GM21737 (cell line): ENCODE data around the gene FOXA3.
A peak's percentile ranks its signal among the peaks of the same experiment; 100 is the strongest.

Experiments used
- ATAC-seq: cut with Tn5 transposase; IDR thresholded peaks from one replicate; pipeline ENCODE4 v1.9.1; 2021; ENCODE audit warnings: mild to moderate bottlenecking, moderate library complexity; ENCODE audit not compliant: unreplicated experiment

Gene FOXA3

GRCh38 chr19:45863840-45864628 is at the start of gene FOXA3:
FOXA3 (plus strand) TSS chr19:45864326; CDS start chr19:45864457, 131 bp downstream.
- ATAC-seq = peak; percentile 40

DNA sequence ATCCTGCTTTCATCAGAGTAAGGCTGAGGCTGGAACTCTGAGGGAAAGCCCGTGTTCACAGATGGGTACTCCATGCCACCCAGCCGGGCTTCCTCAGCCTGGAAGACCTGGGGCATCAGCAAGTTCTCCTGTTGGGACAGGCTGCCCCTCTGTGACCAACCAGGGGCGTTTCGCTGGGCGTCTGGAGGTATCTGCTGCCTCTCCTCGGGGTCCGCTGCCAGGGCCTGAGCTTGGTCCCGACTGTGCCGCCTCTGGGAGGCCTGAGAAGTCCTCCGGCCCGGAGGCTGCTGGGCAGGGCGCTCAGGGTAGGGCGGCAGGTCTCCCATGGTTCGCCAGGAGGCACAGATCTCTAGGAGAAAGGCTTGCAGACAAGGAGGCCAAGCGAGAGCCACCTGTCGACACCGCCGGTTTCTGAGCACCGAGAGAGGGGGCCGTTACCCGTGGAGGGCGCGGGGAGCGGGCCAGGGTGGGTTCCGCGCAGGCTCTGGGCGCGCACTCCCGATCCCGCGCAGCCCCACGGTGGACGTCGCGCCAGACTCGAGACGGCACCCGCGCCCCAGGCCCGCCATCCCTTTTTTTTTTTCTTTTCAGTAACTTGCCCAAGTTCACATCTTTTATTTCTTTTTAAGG is 49.2 kb upstream of the FOXA3 start, which contains the start of gene RSPH6A:
Gene RSPH6A, minus strand, starts transcription at position 458 of the 630 bp plus-strand sequence. Its CDS starts 132 bp downstream, at position 326.
- ATAC-seq = no peak

DNA sequence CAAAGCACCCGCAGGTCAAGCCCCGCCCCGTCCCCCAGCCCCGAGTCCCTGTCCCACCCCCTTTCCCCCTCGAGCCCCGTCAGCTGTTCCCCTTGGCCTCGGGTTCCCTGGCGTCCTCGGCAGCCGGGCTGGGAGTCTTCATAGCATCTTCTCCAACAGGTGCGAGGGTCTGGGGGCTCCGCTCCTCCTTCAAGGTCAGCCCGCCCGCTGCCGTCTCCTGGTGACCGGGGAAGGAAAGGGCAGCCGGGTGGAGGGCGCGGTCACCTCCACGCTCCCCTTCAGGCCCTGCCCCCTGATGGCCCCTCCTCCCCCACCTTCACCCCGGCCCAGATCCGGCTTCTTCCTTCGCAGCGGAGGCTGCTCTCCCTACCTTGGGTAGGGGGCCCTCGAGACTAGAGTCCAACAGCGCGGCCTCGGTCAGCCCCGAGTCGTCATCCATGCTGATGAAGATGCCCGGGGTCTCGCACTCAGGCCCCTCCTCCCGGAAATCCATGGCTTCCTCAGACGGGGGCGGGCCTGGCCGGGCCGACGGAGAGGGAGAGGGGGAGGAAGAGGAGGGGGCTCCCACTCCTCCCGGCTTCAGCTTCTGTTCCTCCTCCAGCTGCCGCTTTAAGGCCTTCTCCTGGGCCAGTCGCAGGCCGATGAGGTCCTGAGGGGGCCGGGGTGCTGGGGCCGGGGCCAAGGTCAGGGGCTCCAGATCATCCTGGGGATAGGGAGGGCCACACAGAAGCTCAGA is 48.5 kb upstream of the FOXA3 start:
- ATAC-seq = no peak

DNA sequence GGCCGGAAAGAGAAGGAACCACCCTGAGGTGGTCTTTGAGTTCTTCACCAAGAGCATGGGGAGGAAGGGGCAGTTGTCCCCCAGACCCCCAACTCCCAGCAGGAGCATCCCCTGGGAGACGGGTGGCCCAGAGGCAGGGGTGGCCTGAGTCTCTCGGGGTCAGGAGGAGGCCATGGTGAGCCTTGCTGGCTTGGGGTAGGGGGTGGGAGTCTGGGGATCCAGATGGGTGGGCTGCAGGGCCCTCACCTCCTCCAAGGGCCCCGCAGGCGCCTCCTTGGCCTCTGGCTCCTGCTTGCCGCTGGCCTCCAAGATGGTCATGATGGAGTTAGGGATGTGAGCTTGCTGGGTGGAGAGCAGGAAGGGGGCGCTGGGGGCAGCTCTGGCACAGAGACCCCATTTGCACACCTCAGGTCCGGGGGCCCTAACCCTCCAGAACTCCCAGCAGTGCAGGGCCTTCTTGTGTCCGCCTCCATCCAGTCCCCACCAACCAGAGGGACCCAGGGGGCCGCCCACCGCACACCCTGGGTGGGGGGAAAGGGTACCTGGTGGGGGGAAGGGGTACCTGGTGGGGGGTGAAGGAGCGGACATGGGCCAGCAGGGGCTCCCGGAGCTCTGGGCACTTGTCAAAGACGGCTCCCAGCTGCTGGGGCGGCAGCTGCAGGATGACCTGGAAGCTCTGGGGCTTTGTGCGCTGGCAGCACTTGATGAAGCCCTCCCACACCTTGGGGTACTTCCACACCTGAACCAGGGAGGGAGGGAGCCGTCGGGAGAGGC is 47.7 kb upstream of the FOXA3 start:
- no peak for ATAC-seq

DNA sequence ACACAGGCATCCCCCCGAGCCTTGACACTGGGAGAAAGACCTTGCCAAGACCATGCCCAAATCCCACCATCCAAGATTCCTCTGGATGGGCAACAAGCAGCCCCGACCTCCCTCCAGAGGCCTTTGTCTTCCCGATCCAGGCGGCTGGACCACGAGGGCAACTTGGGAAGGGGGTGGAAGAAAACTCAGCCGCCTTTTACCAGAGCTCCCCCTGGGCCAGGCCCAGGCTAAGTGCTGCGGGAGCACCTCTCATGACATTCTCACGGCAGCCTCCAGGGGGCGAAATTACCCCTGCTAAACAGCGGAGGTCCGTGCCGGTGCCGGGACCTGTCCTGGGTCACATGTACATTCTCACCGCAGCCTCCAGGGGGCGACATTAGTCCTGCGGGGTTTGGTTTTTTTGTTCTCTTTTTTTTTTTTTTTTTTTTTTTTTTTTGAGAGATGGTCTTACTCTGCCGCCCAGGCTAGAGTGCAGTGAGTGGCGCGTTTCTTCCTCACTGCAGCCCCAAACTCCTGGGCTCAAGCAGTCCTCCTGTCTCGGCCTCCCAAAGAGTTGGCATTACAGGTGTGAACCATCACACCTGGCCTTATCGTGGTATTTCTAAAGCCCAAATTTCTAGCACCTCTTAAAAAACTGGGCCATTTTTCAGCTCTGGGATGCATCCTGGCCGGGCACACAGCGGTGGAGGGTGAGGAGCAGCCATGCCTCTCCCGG is 47.0 kb upstream of the FOXA3 start:
- ATAC-seq = peak; percentile 83

GRCh38 chr19:45817725-45818301 is 46.3 kb upstream of the FOXA3 start:
- no peak for ATAC-seq

- ATAC-seq = no peak
Observed at GRCh38 chr19:45819769-45820168, 44.4 kb upstream of the FOXA3 start.

DNA sequence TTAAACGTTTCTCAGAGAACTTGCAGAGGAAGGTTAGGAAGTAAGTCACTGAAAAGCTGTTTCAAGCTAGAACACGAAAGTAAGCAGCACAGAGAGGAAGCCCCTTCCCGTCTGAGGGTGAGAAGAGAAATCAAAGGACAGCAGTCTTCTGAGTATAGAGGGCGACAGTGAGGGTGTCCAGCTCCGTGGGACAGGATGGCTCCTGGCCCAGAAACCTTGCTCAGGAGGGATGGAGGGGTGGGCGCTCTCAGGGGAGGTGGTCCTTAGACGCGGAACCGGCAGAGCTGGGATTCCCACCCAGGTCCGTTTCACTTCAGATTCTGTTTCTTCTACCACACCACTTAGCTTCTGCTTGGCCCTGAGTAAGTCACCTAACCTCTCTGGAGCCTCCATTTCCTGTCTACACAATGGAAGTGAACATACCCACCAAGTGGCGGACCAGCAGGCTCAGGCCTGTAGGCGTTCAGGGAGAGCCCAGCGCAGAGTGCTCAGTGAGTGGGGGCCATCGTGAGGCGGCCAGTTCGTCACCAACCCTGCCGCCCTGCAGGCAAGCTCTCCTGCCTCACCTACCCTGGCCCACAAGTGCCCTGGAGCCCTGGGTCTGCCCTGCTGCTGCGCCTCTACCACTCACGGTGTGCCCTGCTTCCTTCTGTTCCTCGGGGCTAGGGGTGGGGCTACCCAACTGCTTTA is 43.6 kb upstream of the FOXA3 start:
- ATAC-seq = no peak

DNA sequence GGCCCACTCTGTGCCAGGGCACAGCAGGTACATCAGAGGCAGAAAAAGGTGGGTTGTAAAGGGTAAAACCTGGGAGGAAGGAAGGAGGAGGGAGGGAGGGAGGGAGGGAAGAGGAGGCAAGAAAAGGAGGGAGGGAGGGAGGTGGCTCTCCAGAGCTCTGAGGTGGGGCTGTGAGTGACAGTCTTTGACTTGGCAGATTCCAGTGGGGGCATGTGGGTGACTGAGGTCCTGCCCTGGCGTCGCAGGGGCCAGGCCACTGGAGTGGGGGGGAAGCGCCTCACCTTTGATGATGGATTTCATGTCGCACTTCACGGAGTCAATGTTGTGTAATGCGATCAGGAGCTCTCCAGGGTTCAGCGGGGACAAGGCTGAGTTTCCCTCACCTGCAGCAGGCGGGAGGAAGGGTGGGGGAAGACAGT is 43.0 kb upstream of the FOXA3 start:
- no peak for ATAC-seq

DNA sequence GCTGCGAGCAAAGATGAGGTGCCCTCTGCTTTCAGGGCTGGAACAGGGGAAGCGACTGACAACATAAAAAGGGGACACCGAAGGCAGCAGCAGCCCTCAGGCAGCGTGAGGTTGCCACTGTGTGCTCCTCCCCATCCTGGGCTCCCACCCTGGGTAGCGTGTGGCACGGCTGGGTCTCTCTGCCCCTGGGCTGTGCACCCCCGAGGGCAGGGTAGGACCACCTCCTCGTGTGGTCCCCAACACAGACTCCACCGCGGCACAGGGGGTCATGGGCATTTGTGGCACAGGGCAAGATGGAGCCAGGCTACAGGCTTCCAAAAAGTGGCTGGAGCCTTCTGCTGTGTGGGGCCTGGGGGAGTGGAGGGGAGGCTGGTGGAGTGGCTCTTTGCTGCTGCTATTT is 42.6 kb upstream of the FOXA3 start:
- ATAC-seq = no peak

DNA sequence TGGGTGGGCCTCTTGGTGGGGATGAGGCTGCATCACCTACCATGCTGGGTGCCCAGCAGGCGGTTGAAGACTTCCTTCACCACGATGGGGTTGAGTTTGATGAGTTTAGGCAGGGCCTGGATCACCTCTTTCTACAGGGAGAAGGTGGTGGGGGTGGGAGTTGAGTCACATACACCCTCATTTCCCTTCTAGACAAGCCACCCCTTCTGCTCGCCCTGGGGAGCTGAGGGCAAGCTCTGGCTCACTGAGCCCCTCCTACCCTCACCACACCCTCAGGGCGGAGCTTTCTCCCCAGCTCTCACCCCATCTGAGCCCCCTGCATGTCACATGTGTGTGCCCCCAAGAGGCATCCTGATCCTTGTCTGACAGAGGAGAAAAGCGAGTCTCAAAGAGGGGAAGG is 41.4 kb upstream of the FOXA3 start:
- ATAC-seq = no peak

DNA sequence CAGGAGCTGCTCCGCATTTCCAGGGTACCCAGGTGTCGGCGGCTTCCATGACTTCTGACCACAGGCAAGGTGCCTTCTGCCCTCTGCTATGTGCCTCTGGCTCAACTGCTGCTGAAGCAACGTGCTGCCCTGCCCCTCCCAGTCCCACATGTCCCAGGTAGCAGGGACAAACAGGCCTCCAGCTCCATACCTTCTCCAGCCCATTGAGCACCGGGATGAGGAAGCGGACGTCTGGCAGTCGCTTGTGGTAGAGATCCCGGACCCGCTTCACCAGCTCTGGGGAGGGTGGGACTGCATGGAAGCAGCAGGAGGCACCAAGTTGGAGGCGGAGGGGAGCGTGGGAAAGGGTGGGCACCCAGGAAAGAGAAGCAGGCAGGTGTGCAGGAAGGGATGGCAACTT is 40.9 kb upstream of the FOXA3 start:
- ATAC-seq = no peak

DNA sequence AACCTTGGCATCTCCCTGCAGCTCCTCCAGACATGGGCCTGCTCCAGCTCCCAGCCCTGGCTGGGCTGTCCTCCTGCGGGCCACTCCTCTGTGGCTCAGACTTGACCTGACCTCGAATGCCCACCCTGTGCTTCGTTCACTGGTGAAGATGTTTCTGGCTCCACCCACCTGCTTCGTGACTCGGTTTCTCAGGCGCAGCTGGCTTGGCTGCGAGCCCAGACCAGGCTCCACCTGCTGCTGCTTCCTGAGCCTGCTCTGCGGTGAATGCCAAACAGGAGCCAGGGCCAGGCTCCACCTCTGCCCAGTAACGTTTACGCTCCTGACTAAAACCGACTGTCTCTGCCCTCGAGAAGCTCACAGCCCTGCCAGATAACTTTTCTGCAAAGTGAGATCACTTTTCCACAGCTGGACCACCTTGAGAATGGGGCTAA is 40.1 kb upstream of the FOXA3 start:
- ATAC-seq = no peak

GRCh38 chr19:45824531-45825262 is 39.4 kb upstream of the FOXA3 start:
- ATAC-seq = no peak

DNA sequence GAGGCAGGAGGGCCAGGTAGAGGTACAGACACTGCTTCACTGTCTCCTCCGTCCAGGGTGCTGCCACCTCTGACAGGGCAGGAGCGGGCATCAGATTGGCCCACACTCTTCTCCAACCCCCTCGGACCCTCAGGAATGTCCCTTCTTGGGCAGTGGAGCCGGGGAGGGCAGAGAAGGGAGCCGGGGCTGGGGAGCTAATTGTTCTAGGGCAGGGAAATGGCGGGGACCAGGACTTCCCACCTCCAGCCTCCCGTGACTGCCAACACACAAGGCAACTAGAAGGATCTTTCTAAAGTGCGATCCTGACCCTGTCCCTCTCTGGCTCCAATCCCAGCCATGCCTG is 38.9 kb upstream of the FOXA3 start:
- ATAC-seq = no peak

GRCh38 chr19:45825917-45826893 is 37.9 kb upstream of the FOXA3 start:
- ATAC-seq = no peak

- no peak for ATAC-seq
Observed at GRCh38 chr19:45826934-45827333, 37.2 kb upstream of the FOXA3 start.
